Measurements from ENCODE around the gene PIK3C3. TPM values are rescaled to one million over a fixed set of nuclear protein-coding genes. Genes with fewer than 3 reads are reported as not detected.
"Not testable (repeated sequence)": the region's sequence is repeated elsewhere in the genome, so short reads cannot be mapped to it uniquely, and the experiment has no call there.

The PIK3C3 gene
- polyA plus RNA-seq, 10 donors, result 32.7 to 48.0 (median 39.0) TPM

- DNase-seq, result no peak
Measured at GRCh38 chr18:42068030-42068429, 113.0 kb downstream of the PIK3C3 start.

GRCh38 chr18:42069036-42069435 lies 114.0 kb downstream of the PIK3C3 start:
- no peak for DNase-seq

GRCh38 chr18:42072407-42072806 lies 117.4 kb downstream of the PIK3C3 start:
- DNase-seq, result no peak

GRCh38 chr18:42074704-42075103 lies 119.7 kb downstream of the PIK3C3 start:
- DNase-seq, result no peak

GRCh38 chr18:42078711-42079110 lies 123.7 kb downstream of the PIK3C3 start:
- no peak for DNase-seq

- DNase-seq, result no peak
Measured at GRCh38 chr18:42080340-42080739, 125.3 kb downstream of the PIK3C3 start.

GRCh38 chr18:42082415-42083234 lies 127.6 kb downstream of the PIK3C3 start:
- no peak for DNase-seq

GRCh38 chr18:42086288-42086687 lies 131.3 kb downstream of the PIK3C3 start:
- DNase-seq, result no peak

GRCh38 chr18:42087235-42087634 lies 132.2 kb downstream of the PIK3C3 start:
- DNase-seq, result no peak

- DNase-seq, result no peak
Measured at GRCh38 chr18:42087876-42088275, 132.8 kb downstream of the PIK3C3 start.

- no peak for DNase-seq
Measured at GRCh38 chr18:42092848-42093247, 137.8 kb downstream of the PIK3C3 start.

GRCh38 chr18:42094875-42095274 lies 139.8 kb downstream of the PIK3C3 start:
- DNase-seq, result no peak

GRCh38 chr18:42095732-42096377 lies 140.8 kb downstream of the PIK3C3 start:
- no peak for DNase-seq

GRCh38 chr18:42100248-42100647 lies 145.2 kb downstream of the PIK3C3 start:
- DNase-seq, result no peak

- DNase-seq, result no peak
Measured at GRCh38 chr18:42100911-42101310, 145.9 kb downstream of the PIK3C3 start.

GRCh38 chr18:42105394-42105793 lies 150.4 kb downstream of the PIK3C3 start:
- DNase-seq, result no peak

- DNase-seq, result no peak
Measured at GRCh38 chr18:42106784-42107183, 151.8 kb downstream of the PIK3C3 start.

GRCh38 chr18:42107287-42107686 lies 152.3 kb downstream of the PIK3C3 start:
- DNase-seq, result no peak

- DNase-seq, result no peak
Measured at GRCh38 chr18:42107691-42108450, 152.8 kb downstream of the PIK3C3 start.

GRCh38 chr18:42112147-42112546 lies 157.1 kb downstream of the PIK3C3 start:
- not testable (repeated sequence) for DNase-seq

GRCh38 chr18:42112657-42113420 lies 157.8 kb downstream of the PIK3C3 start:
- DNase-seq, result no peak
